GM21717 (cell line): Measurements from ENCODE around the gene DDIT3.
A peak's percentile ranks its signal among the peaks of the same experiment; 100 is the strongest.
"Not testable (repeated sequence)": the region's sequence is repeated elsewhere in the genome, so short reads cannot be mapped to it uniquely, and the experiment has no call there.

ENCODE experiments used
- ATAC-seq: cut with Tn5 transposase; IDR thresholded peaks from one replicate; pipeline ENCODE4 v1.9.1; 2021; ENCODE audit warnings: mild to moderate bottlenecking, moderate library complexity; ENCODE audit not compliant: unreplicated experiment

DDIT3 gene

DNA sequence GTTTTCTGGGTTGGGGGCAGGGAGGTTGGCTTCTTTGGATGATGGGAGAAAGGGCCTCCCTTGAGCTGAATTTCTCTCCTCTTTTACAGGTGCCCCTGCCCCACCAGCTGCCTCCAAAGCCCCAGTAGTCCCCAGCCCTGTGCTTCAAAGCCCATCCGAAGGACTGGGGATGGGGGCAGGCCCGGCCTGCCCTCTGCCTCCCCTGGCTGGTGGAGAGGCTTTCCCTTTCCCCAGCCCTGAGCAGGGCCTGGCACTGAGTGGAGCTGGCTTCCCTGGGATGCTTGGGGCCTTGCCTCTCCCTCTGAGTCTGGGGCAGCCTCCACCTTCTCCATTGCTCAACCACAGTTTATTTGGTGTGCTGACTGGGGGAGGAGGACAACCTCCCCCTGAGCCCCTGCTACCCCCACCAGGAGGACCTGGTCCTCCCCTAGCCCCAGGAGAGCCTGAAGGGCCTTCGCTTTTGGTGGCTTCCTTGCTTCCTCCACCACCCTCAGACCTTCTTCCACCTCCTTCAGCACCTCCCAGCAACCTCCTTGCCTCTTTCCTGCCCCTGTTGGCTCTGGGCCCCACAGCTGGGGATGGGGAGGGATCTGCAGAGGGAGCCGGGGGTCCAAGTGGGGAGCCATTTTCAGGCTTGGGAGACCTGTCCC is 6.3 kb upstream of the DDIT3 start:
- no peak for ATAC-seq

DNA sequence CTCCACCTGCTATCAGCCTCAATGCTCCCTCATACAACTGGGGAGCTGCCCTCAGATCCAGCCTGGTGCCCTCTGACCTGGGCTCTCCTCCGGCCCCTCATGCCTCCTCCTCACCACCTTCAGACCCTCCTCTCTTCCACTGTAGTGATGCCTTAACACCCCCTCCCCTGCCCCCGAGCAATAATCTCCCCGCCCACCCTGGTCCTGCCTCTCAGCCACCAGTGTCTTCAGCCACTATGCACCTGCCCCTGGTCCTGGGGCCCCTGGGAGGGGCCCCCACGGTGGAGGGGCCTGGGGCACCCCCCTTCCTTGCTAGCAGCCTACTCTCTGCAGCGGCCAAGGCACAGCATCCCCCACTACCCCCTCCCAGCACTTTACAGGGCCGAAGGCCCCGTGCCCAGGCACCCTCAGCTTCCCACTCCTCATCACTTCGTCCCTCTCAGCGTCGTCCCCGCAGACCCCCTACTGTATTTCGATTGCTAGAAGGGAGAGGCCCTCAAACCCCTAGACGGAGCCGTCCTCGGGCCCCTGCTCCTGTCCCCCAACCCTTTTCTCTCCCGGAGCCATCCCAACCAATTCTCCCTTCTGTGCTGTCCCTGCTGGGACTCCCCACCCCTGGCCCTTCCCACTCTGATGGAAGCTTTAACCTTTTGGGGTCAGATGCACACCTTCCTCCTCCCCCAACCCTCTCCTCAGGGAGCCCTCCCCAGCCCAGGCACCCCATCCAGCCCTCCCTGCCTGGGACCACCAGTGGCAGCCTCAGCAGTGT is 5.5 kb upstream of the DDIT3 start:
- no peak for ATAC-seq

DNA sequence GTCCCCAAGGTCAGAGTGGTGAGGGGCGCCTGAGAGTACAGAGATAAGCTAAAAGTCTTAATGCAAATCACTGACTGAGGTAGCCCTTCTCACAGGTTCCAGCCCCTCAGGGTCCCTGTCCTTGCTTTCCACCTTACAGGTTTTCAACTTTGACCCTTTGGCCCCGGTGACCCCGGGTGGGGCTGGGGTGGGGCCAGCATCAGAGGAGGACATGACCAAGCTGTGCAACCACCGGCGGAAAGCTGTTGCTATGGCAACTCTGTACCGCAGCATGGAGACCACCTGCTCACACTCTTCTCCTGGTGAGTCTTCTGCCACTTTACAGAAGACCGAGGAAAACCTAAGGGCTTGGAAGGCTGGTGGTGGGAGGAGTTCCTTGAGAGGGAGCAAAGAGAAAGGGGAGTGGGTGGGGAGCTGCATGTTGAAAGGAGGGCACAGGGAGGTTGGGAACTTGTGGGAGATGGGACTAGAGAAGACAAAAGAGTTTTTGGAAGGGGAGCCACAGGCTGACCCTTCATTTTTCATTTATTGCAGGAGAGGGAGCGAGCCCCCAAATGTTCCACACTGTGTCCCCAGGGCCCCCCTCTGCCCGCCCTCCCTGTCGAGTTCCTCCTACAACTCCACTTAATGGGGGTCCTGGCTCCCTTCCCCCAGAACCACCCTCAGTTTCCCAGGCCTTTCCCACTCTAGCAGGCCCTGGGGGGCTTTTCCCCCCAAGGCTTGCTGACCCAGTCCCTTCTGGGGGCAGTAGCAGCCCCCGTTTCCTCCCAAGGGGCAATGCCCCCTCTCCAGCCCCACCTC is 4.7 kb upstream of the DDIT3 start:
- ATAC-seq = no peak

DNA sequence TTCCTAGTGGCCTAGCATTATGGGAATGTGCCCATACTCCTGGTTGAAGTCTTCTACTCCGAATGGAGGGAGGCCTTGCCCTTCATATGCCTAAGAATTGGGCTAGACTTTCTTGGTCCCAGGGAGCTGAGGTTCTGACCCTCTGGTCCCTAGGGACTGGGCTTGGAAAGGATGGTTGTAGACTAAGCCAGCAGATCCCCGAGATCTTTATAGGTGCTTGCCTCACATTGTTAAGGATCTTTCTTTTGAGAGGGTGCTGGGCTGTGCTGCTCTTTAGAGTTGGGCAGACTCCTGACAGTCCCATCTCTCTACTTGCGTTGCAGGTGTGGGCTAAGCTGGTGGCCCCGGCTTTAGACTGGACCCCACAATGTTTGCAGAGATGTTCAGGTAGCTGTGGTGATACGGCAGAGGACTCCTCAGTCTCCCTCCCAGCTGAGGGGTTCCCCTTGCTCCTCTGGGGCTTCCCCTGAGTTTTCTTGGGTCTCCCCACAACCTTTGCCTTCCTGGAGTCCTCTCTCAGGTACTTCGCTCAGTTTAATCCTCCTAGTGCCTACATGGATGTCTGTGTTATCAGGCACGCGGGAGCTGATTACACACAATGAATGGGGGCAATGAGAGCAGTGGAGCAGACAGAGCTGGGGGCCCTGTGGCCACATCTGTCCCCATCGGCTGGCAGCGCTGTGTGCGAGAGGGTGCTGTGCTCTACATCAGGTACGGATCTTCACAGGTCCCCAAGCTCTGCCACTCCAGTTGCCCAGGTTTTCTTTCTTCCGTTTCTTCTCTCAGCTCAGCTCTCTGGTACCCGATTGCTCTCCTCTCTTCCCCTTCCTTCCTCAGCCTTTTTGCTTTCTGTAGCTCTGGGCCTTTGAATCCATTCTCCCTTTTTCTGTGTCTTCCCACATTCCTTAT is 3.6 kb upstream of the DDIT3 start:
- no peak for ATAC-seq

DNA sequence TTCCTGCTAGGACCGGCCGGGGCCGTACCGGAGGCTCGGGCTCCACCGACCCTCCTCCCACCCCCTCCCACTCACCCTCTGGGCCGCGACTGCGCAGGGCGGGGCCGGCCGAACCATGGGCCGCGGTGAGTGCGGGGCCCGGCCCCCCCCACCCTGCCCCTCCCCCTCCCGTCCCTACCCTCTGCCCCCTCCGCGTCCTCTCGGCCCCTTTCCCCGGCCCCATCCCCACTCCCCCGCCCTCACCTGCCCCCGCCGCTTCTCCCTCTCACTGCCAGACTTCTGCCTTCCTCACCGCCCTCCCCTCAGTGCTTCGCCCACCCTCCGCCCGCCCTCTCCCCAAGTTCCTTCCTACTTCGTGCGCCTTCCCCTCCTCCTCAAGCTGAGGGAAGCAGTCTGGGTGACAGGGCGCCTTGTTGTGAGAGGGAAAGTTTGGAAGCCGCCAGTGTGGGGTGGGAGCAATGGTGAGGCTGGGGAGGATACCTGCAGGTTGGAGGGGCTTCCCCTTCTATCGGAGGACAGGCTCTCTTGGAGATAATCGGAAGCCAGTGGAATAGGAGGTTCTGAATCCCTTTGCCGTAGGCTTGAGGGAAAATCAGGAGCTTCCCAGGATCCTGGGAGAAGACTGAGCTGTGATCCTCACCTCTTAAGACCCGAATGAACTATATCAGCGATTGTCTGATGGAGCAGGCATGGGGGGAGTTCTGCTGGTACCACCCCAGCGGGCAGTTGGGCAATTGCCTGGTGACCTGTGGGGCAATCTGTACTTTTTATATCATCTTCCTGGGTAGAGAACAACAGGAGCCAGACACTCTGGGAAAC is 2.8 kb upstream of the DDIT3 start:
- ATAC-seq = no peak

DNA sequence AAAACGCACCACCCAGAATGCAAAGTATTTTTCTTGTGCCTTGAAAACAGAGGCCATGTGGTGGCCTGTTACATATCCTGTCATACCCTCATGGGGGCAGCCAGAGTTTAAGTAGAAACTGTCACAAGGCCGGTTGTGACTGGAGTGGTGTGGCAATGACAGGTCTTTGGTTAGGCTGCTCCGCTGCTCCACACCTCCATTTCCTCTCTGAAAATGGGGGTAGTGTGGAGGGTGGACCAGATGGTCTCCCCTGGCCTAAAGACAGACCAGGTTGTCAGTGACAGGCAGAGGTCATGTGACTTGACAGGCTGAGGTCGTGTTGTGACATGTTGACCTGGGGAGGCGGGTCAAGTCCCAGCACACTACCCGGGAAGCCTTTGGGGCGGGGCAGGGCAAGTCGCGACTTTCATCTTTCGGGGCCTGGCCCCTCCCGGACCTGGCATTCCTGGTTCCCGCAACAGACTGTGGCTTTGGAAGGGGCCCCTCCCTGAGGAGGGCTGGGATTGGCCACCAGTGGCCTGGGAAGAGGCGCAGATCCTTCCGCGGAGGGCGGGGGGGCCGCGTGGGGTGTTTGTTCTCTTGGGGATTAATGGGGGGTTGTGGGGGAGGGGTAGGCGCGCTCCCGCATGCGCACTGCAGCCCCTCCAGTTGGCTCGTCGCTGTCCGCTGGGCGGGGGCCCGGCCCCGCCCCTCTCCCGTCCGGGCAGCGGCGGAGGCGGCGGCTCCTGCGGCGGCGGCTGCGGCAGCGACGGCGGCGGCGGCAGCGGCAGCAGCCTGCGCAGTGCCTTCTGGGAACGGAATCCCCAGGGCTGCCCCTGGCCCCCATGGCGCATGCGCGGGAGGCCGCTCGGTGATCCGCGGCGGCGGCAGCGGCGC is 1.9 kb upstream of the DDIT3 start, which contains the start of gene MBD6:
Gene MBD6 (plus strand): TSS at position 814 of the 876 bp plus-strand sequence. CDS start 1,480 bp downstream, outside the sequence.
- ATAC-seq = peak; percentile 37

DNA sequence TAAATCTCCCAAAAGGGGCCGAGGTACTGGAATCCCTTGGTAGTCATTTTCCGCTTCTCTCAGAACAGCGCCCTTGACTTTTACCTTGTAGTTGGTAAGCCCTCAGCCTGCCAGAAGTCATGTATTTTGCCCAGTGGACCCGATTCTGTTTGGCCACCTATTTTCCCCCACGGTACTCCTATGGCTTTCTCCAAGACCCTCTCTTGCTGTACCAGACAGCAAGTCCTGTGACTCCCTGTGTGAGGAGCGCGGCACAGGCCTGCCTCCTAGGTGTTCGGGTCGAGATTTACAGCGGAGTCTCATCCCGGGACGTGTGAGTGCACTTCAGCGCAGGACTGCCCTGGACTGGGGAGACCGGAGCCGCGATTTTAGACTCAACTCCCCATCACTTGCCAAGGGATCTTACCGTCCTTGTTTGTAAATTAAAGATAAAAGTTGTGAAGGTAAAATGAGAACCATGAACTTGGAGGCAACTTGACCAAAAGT is 1.3 kb upstream of the DDIT3 start:
- no peak for ATAC-seq

DNA sequence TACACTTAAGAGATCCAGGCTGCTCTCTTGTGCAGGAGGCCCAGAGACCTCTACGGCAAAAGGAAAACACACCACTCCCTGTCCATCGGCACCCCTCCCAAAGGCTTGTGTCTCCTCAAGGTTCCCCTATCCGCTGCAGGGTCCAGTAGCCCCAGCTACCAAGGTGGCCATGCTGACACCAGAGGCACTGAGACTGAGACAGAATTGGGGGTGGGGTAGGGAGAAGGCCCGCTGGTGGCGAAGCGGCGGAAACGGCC is 590 bp downstream of the DDIT3 start:
- ATAC-seq = peak; percentile 1

DNA sequence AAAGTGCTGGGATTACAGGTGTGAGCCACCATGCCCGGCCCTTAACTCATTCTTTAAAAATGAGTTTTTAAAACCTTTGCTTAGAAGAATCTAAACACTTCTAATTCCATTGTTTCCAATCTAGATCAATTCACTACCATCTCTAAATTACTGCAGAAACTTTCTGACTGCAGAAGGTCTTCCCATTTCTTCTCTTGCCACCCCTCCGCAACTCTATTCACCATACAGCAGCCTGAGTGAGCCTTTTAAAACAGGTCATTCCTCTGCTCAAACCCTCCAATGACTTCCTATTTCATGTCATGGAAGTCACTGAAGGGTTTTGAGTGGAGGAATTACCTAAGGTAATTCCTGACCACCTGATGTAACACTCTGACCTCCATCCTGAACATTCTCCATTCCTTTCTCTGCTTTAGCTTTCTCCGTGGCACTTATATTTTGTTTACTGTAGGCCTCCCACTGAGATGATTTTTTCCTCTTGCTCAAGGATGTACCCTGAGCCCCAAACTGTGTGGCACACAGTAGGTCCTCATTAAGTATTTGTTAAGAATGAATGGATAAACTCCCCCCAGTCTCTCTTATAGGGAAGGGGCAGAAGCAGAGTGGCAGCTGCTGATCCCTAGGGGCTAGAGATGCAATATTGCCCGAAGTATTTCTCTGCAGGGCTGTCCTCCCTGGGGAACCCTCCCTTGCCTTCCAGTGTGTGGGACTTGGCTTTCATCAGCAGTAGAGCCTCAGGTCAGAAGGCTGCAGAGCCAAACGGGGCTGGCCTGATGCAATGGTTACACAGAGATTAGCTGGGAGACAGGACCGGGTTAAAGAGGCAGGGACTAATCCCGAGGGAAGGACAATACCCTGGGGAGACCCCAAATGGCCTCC is 1.2 kb downstream of the DDIT3 start:
- ATAC-seq = no peak

DNA sequence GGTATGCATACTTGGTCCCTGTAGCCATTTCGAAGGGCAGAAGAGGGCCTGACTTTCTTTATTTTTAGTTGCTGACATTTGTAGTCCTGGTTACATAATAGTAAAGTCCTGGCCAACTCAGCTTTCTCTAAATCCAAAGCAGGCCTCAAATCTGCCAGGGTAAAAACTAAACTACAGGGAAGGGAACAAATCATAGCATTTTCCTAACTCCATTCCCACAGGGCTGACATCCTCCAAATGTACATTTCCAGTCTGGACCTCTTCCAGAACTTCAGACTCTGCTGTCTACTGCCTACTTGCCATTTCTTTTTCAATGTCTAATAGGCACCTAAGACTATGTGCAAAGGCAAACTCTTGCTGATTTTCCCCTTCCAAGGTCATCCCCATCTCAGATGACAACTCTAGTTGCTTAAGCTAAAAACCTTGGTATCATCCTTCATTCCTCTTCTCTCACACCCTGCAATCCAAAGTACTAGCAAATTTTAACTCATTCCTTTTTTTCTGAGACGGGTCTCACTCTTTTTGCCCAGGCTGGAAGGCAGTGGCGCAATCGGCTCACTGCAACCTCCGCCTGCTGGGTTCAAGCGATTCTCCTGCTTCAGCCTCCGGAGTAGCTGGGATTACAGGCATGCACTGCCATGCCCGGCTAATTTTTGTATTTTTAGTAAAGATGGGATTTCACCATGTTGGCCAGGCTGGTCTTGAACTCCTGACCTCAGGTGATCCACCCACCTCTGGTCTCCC is 2.0 kb downstream of the DDIT3 start:
- ATAC-seq = no peak

DNA sequence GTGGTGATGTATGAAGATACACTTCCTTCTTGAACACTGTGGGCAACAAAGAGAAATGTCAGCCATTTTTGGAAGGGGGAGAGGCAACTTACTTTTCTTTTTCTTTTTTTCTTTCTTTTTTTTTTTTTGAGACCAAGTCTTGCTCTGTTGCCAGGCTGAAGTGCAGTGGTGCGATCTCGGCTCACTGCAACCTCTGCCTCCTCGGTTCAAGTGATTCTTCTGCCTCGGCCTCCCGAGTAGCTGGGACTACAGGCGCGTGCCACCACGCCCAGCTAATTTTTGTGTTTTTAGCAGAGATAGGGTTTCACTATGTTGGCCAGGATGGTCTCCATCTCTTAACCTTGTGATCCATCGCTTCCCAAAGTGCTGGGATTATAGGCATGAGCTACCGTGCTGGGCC is 2.6 kb downstream of the DDIT3 start:
- ATAC-seq = not testable (repeated sequence)

DNA sequence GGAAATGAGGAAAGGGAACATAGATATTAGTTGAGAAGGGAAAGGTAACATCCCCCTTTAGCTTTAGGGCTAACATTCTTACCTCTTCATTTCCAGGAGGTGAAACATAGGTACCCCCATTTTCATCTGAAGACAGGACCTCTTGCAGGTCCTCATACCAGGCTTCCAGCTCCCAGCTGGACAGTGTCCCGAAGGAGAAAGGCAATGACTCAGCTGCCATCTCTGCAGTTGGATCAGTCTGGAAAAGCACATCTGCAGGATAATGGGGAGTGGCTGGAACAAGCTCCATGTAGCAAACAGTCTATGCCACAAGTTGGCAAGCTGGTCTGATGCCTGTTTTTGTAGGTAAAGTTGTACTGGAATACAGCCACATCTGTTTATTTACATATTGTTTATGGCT is 3.1 kb downstream of the DDIT3 start:
- no peak for ATAC-seq

DNA sequence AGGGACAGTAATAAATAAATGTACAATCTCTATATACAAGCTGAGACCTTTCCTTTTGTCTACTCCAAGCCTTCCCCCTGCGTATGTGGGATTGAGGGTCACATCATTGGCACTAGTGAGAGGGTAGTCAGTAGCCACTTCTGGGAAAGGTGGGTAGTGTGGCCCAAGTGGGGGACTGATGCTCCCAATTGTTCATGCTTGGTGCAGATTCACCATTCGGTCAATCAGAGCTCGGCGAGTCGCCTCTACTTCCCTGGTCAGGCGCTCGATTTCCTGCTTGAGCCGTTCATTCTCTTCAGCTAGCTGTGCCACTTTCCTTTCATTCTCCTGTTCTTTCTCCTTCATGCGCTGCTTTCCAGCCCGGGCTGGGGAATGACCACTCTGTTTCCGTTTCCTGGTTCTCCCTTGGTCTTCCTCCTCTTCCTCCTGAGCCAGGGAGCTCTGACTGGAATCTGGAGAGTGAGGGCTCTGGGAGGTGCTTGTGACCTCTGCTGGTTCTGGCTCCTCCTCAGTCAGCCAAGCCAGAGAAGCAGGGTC is 3.6 kb downstream of the DDIT3 start:
- ATAC-seq = no peak

DNA sequence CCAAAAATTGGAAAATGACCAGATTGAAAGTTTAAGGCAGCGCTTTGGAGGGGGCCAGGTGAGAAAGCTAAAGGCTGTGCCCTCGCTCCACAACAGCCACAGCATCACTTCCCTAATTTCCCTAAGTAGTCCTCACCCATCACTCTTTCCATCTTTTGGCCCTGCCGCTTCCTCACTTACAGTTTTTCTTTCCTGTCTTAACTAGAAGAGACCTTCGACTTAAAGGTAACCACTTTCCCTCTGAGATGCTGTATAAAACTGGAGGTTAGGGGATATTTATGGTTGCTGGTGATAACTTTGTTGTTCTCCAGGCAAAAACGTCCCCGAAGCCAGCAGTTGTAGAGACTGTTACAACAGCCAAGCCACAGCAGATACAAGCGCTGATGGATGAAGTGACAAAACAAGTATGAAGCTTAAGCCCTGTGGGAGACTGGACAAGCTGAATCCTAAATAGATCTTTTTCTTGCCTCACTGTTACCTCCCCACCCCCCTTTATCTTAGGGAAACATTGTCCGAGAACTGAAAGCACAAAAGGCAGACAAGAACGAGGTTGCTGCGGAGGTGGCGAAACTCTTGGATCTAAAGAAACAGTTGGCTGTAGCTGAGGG is 4.3 kb downstream of the DDIT3 start:
- no peak for ATAC-seq

DNA sequence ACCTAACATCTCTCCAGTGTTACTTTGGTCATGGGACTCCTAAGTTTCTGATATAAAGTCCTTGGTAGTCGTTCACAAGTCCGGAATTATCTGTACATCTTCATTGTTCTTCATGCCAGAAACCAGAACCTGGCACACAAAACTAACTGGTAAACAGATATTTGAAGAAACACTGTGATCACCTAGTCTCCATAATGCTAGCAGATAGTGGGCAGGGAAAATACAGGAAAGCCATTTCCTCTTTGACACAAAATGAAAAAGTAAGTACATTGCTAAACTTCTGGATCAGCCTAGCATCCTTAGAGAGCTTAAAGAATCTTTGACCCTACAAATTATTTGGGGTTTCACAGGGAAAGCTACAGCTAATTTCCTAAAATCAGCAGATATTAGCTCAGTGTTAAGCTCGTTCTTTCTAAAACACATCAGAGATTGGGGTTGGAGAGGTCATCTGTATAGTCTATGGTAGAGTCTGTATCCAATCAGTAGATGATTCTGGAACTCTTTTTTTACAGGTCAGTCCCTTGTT is 4.8 kb downstream of the DDIT3 start:
- ATAC-seq = no peak

DNA sequence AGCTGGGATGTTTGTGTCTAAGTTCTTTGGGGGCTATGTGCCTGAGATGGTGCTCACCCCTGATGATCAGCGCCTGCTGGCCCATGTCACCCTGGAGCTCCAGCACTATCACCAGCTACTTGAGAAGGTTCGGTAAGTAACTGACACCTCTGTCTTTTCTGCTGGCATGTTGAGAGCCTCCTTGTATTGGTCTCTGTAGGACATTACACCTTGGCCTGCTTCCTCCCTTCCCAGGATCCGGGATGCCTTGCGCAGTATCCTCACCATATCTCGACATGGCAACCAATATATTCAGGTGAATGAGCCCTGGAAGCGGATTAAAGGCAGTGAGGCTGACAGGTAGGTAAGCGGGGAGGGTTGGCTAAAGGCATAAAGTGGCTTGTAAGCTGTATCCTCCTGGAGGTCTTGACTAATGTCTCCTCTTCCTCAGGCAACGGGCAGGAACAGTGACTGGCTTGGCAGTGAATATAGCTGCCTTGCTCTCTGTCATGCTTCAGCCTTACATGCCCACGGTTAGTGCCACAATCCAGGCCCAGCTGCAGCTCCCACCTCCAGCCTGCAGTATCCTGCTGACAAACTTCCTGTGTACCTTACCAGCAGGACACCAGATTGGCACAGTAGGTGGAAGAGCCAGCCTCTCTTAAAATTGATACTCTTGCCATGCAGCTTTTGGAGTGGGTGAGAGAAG is 5.5 kb downstream of the DDIT3 start:
- no peak for ATAC-seq
